Measurements from ENCODE around the gene LGALS16.

GRCh38 chr19:39607021-39607420 lies 48.7 kb upstream of the LGALS16 start:
- TF ChIP-seq EZH2 (IDR thresholded peaks at IDR 0.05; ENCODE audit: low read length, missing control alignments) (no peak), CTCF (conservative IDR thresholded peaks at IDR 0.05 in 1 of 2, IDR thresholded peaks at IDR 0.05 in 1 of 2; ENCODE audit: low read depth in 1 of 2, low read length in 2 of 2) (no peak)

Data from fibroblast of lung (primary cell).